Measurements from ENCODE around the gene ANTXR1.

DNA sequence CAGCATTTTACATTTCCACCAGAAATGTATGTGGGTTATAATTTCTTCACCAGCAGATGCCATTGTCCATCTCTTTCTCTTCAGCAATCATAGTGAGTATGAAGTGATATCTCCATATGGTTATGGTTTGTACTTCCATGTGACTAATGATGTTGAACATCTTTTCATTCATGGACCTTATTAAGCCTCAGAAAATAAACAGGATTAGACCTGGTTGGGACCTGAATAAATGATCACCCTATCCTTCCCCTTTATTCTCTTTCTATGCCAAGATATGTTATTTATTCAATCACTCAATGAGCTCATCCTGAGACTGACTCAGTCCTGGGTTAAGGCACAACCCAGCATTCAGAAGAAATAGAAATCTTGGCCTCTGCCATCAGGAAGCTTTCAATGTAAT lies 86.6 kb downstream of the ANTXR1 start:
- TF ChIP-seq RARB (CRISPR knock-in tag; IDR thresholded peaks at IDR 0.05) (no peak), CSDC2 (CRISPR knock-in tag; IDR thresholded peaks at IDR 0.05) (no peak), ZNF8 (CRISPR knock-in tag; IDR thresholded peaks at IDR 0.05) (no peak), SNAI2 (CRISPR knock-in tag; IDR thresholded peaks at IDR 0.05) (no peak), OSR1 (CRISPR knock-in tag; IDR thresholded peaks at IDR 0.05) (no peak), ZC3H10 (CRISPR knock-in tag; IDR thresholded peaks at IDR 0.05) (no peak), ZFP3 (CRISPR knock-in tag; IDR thresholded peaks at IDR 0.05) (no peak), ZFP30 (CRISPR knock-in tag; IDR thresholded peaks at IDR 0.05) (no peak), TOX (CRISPR knock-in tag; IDR thresholded peaks at IDR 0.05; ENCODE audit: borderline replicate concordance) (no peak; the same call in 1 of the 2 replicates), TCF4 (CRISPR knock-in tag; IDR thresholded peaks at IDR 0.05; ENCODE audit: borderline replicate concordance) (no peak)
- TF ChIP-seq, protein P1, sequence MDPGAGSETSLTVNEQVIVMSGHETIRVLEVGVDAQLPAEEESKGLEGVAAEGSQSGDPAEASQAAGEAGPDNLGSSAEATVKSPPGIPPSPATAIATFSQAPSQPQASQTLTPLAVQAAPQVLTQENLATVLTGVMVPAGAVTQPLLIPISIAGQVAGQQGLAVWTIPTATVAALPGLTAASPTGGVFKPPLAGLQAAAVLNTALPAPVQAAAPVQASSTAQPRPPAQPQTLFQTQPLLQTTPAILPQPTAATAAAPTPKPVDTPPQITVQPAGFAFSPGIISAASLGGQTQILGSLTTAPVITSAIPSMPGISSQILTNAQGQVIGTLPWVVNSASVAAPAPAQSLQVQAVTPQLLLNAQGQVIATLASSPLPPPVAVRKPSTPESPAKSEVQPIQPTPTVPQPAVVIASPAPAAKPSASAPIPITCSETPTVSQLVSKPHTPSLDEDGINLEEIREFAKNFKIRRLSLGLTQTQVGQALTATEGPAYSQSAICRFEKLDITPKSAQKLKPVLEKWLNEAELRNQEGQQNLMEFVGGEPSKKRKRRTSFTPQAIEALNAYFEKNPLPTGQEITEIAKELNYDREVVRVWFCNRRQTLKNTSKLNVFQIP (CRISPR knock-in tag; IDR thresholded peaks at IDR 0.05; ENCODE audit: borderline replicate concordance, low read depth) = no peak
- TF ChIP-seq, protein P2, sequence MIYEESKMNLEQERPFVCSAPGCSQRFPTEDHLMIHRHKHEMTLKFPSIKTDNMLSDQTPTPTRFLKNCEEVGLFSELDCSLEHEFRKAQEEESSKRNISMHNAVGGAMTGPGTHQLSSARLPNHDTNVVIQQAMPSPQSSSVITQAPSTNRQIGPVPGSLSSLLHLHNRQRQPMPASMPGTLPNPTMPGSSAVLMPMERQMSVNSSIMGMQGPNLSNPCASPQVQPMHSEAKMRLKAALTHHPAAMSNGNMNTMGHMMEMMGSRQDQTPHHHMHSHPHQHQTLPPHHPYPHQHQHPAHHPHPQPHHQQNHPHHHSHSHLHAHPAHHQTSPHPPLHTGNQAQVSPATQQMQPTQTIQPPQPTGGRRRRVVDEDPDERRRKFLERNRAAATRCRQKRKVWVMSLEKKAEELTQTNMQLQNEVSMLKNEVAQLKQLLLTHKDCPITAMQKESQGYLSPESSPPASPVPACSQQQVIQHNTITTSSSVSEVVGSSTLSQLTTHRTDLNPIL (CRISPR knock-in tag; IDR thresholded peaks at IDR 0.05; ENCODE audit: low read depth) = no peak
